ENCODE measurements around the gene ELMO3.

The ELMO3 gene

DNA sequence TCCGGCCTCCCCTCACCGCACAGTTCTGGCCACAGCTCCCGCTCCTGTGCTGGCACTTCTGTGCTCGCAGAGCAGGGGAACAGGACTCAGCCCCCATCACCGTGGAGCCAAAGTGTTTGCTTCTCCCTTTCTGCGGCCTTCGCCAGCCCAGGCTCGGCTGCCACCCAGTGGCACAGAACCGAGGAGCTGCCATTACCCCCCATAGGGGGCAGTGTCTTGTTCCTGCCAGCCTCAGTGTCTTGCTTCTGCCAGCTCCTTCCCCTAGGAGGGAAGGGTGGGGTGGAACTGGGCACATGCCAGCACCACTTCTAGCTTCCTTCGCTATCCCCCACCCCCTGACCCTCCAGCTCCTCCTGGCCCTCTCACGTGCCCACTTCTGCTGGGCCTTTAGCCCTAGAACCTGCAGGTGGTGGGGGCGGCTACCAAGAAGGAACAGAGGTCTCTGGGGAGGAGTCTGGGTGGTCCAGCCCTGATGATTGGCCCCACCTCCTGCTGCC lies 645 bp upstream of the ELMO3 start:
- DNase-seq (ENCODE audit: low read depth) = no peak

- DNase-seq (ENCODE audit: low read depth) = no peak
Observed at GRCh38 chr16:67199808-67200198, 872 bp downstream of the ELMO3 start.

GRCh38 chr16:67200491-67200890 lies 1.6 kb downstream of the ELMO3 start:
- DNase-seq (ENCODE audit: low read depth) = no peak

- no peak for DNase-seq (ENCODE audit: low read depth)
Observed at GRCh38 chr16:67201411-67202345, 2.7 kb downstream of the ELMO3 start.

DNA sequence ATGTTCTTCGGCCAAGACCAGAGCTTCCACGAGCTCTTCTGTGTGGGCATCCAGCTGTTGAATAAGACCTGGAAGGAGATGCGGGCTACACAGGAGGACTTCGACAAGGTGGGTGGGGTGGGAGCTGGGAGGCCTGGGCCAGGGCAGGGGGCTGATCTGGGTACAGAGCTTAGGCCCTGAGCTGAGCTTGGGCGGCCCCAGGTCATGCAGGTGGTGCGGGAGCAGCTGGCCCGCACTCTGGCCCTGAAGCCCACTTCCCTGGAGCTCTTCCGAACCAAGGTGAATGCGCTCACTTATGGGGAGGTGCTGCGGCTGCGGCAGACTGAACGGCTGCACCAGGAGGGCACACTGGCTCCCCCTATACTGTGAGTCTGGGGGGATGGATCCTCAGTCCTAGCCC lies 3.5 kb downstream of the ELMO3 start:
- no peak for DNase-seq (ENCODE audit: low read depth)

- no peak for DNase-seq (ENCODE audit: low read depth)
Observed at GRCh38 chr16:67202956-67203493, 4.1 kb downstream of the ELMO3 start.

GRCh38 chr16:67204076-67204475 lies 5.1 kb downstream of the ELMO3 start:
- DNase-seq (ENCODE audit: low read depth) = no peak

GRCh38 chr16:67206129-67206837 lies 7.4 kb downstream of the ELMO3 start:
- no peak for DNase-seq (ENCODE audit: low read depth)

GRCh38 chr16:67206838-67207248 lies 7.9 kb downstream of the ELMO3 start:
- no peak for DNase-seq (ENCODE audit: low read depth)

DNA sequence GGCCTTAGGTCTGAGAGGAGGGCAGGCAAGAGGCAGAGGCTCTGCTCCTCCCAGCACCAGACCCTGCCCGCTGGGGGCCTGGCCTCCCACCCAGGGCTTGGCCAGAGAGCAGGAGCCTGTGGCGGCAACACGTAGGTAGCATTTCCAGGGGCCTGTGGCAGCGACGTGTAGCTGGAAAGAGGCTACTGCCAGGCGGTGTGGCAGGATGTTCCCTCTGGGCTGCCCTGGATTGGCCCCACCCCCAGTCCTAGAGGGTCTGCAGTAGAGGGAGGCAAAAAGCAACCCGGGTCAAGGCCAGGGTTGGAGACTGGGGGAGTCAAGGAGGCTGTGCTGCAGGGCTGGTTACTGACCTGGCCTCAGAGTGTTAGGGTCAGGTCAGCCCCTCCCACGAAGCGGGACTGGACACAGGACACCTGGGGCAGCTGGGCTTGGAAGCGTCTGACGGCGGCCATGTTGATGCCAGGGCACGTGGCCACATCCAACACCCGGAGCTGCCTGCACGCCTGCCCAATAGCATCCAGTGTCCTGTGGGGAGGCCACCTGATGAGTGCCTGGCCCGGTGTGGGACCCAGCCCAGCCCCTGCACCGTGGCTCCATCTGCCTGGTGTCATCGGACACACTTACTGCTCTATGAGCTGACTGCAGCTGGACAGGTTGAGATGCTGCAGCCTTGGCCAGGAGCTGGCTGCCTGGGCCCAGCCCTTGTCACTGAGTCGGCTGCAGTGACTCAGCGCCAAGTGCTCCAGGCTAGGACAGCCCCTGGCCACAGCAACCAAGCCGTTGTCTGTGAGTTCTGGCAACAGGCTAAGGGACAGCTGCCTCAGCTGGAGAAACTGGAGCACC lies 8.5 kb downstream of the ELMO3 start:
- no peak for DNase-seq (ENCODE audit: low read depth)

DNA sequence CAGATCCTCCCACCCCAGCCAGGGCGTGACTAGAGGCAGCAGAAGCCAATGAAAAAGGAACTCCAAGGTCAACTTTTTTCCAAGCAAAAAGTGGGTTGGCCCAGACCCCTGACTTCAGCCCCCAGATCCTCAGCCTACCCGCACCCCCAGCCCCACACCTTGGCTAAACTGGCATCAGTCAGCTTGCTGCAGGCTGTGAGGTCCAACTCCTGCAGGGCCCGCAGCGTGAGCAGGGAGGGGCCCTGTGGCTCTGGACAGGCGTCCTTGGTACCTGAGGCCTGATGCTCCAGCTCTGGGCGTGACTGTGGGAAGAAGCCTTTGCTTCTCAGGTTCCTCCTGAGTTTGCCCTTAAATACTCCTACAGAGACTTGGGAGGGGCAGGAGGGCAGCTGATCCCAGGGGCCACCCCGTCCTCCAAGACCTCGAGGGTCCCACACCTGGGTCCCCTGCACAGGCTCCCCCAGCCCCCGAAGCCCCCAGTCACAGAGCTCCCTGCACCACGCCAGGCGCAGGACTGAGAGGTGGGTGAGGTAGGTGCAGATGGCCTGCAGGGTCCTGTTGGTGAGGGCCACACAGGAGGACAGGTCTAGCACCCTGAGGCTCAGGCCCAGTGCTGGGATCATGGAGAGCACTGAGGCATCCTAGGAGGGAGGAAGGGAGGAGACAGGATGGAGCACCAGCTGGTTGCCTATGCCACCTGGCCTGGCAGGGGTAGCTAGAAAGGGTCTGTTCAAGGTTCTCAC lies 9.4 kb downstream of the ELMO3 start:
- no peak for DNase-seq (ENCODE audit: low read depth)

DNA sequence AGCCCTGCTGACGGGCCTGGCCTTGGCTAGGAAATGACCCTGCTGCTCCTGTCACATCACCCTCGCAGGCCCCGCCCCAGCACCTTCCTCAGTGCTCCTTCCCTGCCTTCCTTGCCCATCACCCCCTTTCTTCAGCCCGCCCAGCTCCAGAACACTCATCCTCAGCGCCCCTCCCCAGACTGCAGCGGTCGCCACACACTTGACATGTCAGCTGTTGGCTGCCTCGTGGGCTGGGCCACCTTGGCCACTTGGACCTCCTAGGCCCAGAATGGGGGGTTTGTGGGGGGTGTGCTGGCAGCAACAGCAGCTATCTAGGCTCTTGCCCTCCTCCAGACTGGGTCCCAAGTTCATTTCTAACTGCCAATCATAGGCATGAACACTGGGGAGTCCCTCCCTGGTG lies 10.6 kb downstream of the ELMO3 start:
- no peak for DNase-seq (ENCODE audit: low read depth)

DNA sequence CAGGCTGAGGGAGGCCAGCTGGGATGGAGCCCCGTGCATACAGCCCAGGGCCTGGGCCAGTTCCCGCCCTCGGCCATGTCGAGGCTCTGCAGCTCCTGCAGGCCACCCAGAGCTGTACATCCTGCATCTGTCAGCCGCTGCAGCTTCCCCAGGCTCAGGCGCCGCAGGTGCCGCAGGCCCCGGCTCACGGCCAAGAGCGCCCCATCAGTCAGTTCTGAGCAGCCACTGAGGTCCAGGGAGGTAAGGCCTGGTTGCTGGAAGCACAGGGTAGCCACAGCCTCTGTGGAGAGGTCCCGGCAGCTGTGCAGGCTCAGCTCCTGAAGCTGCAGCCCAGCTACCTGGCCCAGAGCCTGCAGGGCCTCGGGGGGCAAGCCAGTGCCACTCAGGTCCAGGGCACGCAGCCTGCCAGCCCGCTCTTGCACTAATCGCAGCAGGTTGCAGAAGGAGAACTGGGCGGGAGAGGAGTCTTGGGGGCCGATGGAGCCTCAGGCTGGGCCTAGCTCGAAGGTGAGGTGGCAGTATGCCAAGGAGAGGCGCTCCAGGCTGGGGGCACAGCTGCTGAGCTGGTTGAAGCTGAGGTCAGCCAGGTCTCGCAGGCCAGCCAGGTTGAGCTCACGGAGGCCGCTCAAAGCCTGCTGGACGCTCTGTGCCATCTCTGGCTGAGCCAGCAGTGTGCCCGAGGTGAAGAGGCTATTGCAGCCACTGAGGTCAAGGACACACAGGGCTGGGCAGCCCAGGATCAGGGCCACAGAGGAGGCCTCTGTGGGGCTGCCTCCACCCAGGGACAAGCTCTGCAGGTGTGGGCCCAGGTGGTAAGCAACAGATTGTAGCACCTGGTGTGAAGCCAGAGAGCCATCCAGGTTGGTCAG lies 11.4 kb downstream of the ELMO3 start:
- no peak for DNase-seq (ENCODE audit: low read depth)

DNA sequence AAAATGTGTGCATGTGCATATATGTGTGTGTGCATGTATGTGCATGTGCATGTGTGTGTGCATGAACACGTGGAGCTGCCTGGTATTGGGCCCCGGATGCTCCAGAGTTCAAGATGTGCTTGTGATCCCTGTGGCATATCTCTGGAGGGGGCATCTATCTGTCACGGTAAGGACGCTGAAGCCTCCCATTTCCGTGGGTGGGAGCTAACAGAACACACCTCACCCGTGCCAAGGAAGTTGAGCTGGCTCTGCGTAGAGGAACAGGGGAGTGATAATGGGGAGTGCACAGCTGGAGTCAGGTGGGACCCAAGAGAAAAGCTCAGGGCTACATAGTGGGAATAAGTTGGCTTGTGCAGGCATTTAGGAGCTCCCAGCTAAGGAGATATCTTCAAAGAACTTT lies 12.7 kb downstream of the ELMO3 start:
- DNase-seq (ENCODE audit: low read depth) = no peak

- DNase-seq (ENCODE audit: low read depth) = no peak
Observed at GRCh38 chr16:67212766-67213165, 13.8 kb downstream of the ELMO3 start.

DNA sequence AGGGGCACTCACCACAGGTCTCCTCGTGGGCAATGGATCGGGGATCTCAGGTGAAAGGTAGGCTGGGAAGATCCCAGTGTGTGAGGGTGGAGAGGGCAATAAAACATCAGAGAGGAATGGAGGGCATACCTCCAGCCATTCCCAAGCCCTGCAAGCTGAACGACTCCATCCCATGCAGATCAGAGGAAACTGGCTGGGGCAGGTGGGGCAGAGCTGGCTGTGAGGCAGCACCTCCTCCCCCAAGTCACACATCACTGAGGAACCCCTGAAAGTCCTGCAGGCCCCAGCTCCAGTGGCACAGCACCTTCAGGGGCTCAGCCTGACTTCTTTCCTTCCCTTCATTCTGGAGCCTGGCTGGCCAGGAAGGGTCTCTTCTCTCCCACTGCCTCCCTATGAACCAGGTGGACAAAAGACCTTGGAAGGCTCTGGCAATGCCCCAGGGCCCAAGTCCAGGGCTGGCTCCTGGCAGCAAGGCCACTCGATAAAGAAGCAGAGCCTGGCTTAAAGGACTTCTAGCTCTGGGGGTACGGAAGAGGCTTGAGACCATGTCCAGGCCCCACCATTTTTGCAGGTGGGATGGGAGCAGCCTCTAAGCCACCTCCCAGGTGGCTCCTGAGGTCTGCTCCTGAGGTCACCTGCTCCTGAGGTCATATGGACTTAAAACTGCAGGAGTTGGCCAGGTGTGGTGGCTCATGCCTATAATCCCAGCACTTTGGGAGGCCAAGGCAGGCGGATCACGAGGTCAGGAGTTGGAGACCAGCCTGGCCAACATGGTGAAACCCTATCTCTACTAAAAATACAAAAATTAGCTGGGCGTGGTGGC lies 14.5 kb downstream of the ELMO3 start:
- DNase-seq (ENCODE audit: low read depth) = no peak

GRCh38 chr16:67215706-67216105 lies 16.8 kb downstream of the ELMO3 start:
- DNase-seq (ENCODE audit: low read depth) = no peak

DNA sequence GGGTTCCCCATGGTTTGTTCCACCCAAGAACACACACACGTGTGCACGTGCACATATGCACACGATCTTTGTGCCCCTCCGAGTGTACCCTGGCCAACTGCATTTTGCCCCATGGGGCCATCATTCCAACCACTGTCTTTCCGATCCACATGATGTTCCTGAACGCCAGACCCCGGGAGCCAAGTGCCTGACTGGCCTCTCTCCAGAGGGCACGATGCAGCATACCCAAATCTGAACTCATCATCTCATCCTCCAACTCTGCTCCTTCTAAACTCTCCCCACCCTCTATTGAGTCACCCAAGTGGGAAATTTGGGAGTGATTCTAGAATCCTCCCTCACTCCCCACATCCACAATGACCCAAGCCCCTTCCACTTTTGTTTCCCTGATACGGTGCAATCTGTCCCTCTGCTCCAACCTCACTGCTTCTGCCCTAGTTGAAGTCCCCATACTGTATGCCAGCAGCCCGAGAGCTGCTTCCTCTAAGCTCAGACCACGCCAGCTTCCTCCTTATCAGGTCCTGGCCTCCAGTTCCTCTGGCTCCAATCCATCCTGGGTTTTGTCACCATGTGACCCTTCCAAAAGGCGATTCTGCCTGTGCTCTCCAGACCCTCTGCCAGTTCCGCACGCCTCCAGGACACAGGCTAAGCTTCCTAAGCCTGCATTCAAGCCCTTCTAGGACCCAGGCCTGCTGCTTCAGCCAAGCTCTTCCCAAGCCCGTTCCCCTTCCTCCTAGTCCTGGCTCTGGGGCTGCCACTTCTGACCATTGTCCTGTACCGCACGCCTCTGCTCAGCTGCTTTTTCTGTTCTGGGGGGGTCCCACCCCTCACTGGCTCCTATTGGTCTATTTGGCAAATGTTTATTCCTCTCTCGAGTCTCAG lies 17.9 kb downstream of the ELMO3 start:
- no peak for DNase-seq (ENCODE audit: low read depth)

Data from GM04504 (cell line).